Measurements from ENCODE around the gene CTTNBP2. TPM values are rescaled to one million over a fixed set of nuclear protein-coding genes. Genes with fewer than 3 reads are reported as not detected.

CTTNBP2 gene
- total RNA-seq, 1 experiment from 2014 or later, result 17.6 TPM

GRCh38 chr7:117858712-117859111 is 14.5 kb downstream of the CTTNBP2 start:
- H2AFZ ChIP-seq (ENCODE audit: low read length), result no peak overlapping the region
- TF ChIP-seq CTCF (conservative IDR thresholded peaks at IDR 0.05), result no peak
- no peak overlapping the region for H2BK120ac ChIP-seq (ENCODE audit: low read depth, low read length, poor library complexity, severe bottlenecking)
- no peak overlapping the region for H2BK15ac ChIP-seq (ENCODE audit: low read depth, low read length)
- no peaks in the 10 kb centered on the region for H3K4me1 ChIP-seq (ENCODE audit: insufficient read depth, low read length)
- Mint-ChIP-seq H3K9me3 (no peaks in the 10 kb centered on the region), H3K4me3 (no peak overlapping the region), H3K27ac (peak overlapping the region in 1 of 3 experiments; percentile 25; a peak in 1 of 7 replicates), H3K27me3 (ENCODE audit: low read depth) (no peaks in the 10 kb centered on the region), H3K36me3 (ENCODE audit: insufficient read depth in 1 of 3, low read depth in 3 of 3) (peaks cover 10 to 35% (median 19%) of the 10 kb centered on the region in 3 experiments; a peak in 6 of 7 replicates), H3K4me1 (peaks cover 14 to 15% of the 10 kb centered on the region in 2 experiments)
- no peak overlapping the region for H2BK20ac ChIP-seq (ENCODE audit: low read depth, low read length, poor library complexity, severe bottlenecking)
- H2BK5ac ChIP-seq (ENCODE audit: insufficient read length, low read length), result no peak overlapping the region
- no peak overlapping the region for H3T11ph ChIP-seq (ENCODE audit: low read length)
- H3K79me2 ChIP-seq (ENCODE audit: insufficient read depth, low read length), result peaks cover 3% of the 10 kb centered on the region; the same call in 1 of the 2 replicates
- H3K14ac ChIP-seq (ENCODE audit: insufficient read depth, low read length), result no peak overlapping the region
- no peaks in the 10 kb centered on the region for H3K9me3 ChIP-seq (ENCODE audit: control insufficient read depth, low read depth, low read length)
- H3K23me2 ChIP-seq (ENCODE audit: insufficient read length, low read depth, low read length, poor library complexity, severe bottlenecking), result no peaks in the 10 kb centered on the region
- H3K9ac ChIP-seq (ENCODE audit: extremely low read depth, insufficient read length, low read length), result no peak overlapping the region
- whole genome bisulfite sequencing (ENCODE audit: extremely low coverage, insufficient read length, low lambda C conversion rate), result no CpG with 5 or more reads among the region's 3 CpGs
- H4K20me1 ChIP-seq (ENCODE audit: control insufficient read depth, insufficient read depth, insufficient read length), result no peaks in the 10 kb centered on the region
- no peak overlapping the region for H3K27ac ChIP-seq (ENCODE audit: insufficient read length, low read depth, low read length)
- no peaks in the 10 kb centered on the region for H3K27me3 ChIP-seq (ENCODE audit: insufficient read depth, low read length)
- H3K23ac ChIP-seq (ENCODE audit: insufficient read length, low read depth, low read length), result no peak overlapping the region
- no peak overlapping the region for H4K5ac ChIP-seq (ENCODE audit: insufficient read length, low read depth, low read length)
- no peak overlapping the region for H4K91ac ChIP-seq (ENCODE audit: insufficient read length, low read depth, low read length)
- H2BK12ac ChIP-seq (ENCODE audit: insufficient read length, low read depth, low read length), result no peak overlapping the region
- no peak overlapping the region for H3K18ac ChIP-seq (ENCODE audit: insufficient read length, low read depth, low read length)
- no peak overlapping the region for H4K8ac ChIP-seq (replicated peaks; ENCODE audit: insufficient read length, low read depth, low read length)
- no peak overlapping the region for H3K56ac ChIP-seq (ENCODE audit: insufficient read length, low read depth, low read length)
- no peak overlapping the region for H2AK5ac ChIP-seq (ENCODE audit: insufficient read length, low read length)
- no peaks in the 10 kb centered on the region for H3K79me1 ChIP-seq (ENCODE audit: insufficient read depth, low read depth, low read length, poor library complexity, severe bottlenecking)
- no peak overlapping the region for H3K4me2 ChIP-seq (ENCODE audit: insufficient read depth, insufficient read length, low read length)
- H3K4ac ChIP-seq (ENCODE audit: low read depth, low read length), result no peak overlapping the region
- no peak for DNase-seq
